T47D (cell line): ENCODE results near the gene GPR108.

Experiments used
- DNase-seq, 2 experiments: peaks; one replicate each; pipeline versions ENCODE4 v3.0.0 to v3.0.0-alpha.2; 2011 to 2012; ENCODE audit warnings: low read depth in 1 of 2, low spot score in 1 of 2
- JUND ChIP-seq: IDR thresholded peaks from 2 replicates; pipeline ENCODE4 v1.6.1; 2012; ENCODE audit warnings: low read depth
- in situ Hi-C: cut with HindIII; loops from 2 replicates; pipeline ENCODE4 v1.10.0; 2016; ENCODE audit warnings: low sequenced_read_pairs, low pct_unique_long_range_greater_than_20kb

GPR108 gene

DNA sequence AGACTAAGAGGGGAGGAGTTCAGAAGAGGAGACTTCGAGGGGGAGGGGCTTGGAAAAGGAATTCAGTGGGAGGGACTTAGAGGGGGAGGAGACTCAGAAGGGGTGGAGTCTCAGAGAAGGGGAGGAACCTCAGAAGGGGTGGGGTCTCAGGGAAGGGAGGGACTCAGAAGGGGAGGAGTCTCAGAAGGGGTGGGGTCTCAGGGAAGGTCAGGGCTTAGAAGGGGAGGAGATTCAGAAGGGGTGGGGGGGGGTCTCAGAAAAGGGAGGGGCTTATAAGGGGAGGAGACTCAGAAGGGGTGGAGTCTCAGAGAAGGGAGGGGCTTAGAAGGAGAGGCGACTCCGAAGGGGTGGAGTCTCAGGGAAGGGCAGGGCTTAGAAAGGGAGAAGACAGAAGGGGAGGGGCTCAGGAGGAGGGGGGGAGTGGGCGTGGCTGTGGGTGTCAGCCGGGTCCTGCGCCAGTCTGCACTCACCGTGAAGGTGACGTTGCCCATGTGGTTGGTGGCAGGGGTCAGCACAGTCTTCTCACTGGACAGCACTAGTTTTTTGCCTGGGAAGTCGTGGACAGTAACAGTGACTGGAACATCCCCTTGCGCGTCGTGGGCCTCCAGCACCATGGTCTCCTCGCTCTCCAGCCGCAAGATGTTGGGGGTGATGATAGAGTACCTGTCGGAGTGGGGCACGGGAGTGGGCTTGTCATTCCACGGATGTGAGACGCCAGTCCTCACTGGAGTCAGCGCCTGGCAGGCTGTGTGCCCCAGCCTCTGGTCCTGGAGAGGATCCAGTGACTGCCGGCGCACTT is 18.4 kb downstream of the GPR108 start:
- peak; percentile 50 to 97 for DNase-seq
- no peak for TF ChIP-seq JUND
- in situ Hi-C loops, result no loop called here

DNA sequence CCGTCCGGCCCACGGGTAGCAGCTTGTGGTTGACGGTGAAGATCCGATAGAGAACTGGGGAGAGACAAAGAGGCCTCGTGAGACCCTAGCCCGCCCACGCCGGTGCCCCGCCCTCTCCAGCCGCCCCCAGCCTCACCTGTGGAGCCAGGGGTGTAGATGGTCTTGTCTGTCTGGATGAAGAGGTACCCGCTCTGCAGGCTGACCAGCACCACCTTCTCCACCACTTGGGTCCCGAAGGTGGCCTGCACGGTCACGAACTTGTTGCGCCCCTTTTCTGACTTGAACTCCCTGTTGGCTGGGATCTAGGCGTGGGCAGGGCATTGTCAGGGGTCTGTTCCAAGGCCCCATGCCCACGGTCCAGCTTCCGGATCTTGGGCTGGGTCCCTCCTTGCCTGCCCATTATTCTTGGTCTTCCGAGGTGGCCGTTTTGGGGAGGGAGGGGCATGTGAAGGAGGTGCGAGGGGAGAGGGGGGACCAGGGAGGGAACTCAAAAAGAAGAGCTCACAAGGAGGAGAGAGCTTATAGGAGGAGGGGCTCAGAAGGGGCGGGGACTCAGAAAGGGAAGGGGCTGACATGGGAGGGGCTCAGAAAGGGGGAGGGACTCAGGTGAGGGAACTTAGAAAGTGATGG is 19.2 kb downstream of the GPR108 start:
- no peak for TF ChIP-seq JUND
- DNase-seq, result no peak
- in situ Hi-C loops, result no loop called here

DNA sequence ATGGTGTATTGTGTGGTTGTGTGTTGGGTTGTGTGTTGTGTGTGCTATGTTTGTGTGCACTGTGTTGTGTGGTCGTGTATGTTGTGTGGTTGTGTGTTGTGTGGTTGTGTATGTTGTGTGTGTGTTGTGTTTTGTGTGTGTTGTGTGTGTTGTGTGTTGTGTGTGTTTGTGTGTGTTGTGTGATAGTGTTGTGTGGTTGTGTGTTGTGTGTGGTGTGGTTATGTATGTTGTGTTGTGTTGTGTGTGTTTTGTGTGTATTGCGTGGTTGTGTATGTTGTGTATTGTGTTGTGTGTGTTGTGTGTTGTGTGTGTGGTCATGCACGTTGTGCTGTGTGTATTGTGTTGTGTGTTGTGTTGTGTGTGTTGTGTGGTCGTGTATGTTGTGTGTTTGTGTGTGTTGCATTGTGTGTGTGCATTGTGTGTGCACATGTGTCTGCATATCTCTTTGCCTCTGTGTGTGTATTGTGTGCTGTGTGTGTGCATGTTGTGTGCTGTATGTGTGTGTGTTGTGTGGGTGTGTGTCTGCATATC is 19.9 kb downstream of the GPR108 start:
- in situ Hi-C loops, result no loop called here
- no peak for TF ChIP-seq JUND
- peak in 1 of 2 experiments; percentile 30 for DNase-seq

DNA sequence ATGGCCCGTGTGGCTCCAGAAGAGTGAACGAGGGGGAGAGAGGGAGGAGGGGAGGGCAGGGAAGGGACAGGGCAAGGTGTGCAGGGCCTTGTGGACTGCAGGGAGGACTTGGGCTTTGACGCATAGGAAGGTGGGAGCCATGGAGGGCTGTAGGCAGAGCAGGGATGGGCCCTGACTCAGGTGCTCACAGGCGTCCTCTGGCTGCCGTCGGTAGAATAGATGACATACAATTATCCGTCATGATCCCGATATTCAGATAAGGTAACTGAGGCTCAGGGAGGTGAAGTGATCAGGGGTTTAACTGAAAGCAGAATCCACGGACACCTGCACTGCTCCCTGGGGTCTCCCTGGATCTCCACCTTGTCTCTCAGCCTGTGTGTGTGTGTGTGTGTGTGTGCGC is 20.3 kb downstream of the GPR108 start:
- no peak for DNase-seq
- in situ Hi-C loops, result no loop called here

DNA sequence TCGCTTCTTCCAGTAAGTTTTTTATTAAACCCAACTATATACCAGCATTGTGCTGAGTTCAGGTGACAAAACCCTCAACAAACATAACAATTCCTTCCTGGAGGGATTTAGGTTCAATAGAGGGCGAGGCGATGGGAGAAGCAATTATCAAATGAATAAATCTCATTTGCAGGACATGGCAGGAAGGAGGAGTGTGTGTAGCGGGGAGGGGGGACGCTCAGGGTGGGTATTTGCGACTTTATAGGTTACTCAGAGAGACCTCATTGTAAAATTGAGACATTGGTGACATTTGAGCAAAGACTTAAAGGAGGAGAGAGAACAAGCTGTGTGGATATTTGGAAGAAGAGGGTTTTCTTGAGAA is 20.8 kb downstream of the GPR108 start:
- TF ChIP-seq JUND, result no peak
- in situ Hi-C loops, result no loop called here
- no peak for DNase-seq

More for the DNA sequence above, 20.3 kb downstream of the GPR108 start:
- no peak for TF ChIP-seq JUND

DNA sequence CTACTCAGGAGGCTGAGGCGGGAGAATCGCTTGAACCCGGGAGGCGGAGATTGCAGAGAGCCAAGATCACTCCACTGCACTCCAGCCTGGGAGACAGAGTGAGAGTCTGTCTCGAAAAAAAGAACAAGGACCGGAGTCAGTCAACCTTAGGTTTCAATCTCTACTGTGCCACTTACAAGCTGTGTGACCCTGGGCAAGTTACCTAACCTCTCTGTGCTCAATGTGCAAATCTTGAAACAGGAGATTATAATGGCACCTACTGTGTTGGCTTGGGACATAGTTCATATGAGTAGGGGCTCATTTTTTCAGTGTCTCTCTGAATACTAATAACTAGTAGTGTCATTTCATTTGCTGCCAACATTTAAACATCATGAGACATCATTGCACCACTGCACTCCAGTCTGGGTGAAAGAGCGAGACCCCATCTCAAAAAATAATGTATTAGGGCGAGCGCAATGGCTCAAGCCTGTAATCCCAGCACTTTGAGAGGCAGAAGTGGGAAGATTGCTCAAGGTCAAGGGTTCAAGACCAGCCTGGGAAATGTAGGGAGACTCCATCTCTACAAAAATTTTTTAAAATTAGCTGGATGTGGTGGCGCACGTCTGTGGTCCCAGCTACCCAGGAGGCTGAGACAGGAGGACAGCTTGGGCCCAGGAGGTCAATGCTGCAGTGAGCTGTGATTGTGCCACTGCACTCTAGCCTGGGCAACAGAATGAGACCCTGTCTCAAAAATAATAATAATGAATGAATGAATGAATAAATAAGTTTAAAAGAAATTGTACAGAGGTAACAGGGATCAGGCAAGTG is 22.4 kb downstream of the GPR108 start:
- in situ Hi-C loops, result no loop called here
- no peak for DNase-seq
- no peak for TF ChIP-seq JUND

DNA sequence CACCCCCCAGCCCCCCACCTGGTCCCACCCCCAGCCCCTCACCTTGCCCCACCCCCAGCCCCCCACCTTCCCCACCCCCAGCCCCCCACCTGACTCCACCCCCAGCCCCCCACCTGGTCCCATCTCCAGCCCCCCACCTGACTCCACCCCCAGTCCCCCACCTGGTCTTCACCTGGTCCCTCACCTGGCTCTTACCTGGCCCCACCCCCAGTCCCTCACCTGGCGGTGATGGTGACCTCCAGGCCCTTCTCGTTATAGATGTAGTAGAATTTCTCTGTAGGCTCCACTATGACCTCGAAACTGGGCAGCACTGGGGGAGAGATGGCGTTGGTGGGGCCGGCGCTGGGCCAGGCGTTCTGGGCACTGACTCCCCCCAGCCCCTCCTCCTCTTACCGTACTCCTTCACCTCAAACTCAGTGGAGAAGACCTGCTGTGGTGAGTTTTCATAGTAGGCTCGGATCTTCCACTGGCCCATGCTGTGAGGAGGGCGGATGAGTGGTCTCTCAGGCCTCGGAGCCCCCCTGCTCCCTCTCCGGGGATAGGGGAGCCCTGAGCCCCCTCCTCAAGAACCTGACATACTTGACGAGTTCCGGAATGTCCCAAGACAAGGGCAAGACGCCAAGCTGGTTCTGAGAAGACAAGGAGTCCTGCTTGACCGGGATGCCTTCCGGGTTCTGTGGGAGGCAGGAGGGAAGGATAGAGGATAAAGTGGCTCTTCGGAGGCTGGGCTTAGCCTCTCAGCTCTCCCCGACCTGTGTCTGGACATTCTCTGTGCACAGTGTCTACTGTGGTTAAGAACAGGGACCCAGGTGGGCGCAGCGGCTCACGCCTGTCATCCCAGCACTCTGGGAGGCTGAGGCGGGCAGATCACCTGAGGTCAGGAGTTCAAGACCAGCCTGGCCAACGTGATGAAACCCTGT is 23.3 kb downstream of the GPR108 start:
- in situ Hi-C loops, result no loop called here
- DNase-seq, result no peak
- no peak for TF ChIP-seq JUND

DNA sequence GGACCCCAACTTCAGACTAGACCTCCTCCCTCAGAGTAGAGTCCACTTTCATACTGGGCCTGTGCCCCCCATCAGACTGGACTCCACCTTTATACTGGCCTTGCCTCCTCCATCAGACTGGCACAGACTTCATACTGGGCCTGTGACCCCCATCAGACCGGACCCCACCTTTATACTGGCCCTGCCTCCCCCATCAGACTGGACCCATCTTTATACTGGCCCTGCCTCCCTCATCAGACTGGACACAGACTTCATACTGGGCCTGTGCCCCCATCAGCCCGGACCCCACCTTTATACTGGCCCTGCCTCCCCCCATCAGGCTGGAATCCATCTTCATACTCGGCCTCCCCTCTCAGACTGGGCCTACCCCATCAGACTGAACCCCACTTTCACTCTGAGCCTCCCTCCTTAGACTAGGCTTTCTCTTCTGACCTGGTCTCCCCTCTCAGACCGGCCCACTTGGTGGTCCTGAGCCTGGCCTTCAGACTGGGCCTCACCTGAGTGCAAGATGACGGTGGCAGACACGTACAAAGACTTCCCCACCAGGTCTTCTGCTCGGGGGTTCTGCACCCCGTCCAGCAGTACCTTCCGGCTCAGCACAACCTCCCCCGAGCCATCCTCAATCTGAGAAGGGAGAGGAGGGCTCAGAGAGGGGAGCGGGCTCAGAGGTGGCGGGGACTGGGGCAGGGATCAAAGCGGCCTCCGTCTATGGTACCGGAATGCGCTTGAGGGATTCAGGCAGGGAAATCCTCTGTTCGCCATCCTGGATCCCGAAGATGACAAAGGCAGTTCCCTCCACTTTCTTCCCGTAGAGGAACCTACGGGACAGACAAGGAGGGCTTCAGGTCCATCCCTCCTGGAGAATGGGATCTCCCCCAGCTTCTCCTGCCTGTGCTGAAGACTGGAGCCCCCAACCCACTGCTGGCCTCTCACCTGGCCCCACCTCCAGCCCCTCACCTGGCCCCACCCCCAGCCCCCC is 24.4 kb downstream of the GPR108 start:
- DNase-seq, result no peak
- no peak for TF ChIP-seq JUND
- in situ Hi-C loops, result no loop called here

DNA sequence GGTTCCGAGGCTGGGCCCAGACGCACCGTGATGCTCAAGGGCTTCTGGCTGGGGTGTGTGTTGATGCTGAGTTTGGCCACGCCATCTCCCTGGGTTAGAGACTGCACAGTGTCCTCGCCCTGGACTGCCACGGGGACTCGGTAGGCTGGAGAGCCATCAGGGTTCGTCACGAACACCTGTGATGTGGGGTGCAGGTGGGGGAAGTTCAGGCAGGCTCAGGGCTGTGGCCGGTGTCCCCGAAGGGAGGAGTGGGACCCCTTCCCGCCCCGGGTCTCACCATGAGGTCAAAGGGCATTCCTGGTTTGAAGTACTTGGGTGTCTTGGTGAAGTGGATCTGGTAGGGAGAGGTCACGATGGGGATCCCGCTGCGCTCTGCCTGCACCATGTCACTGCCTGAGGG is 25.1 kb downstream of the GPR108 start:
- in situ Hi-C loops, result no loop called here
- DNase-seq, result no peak
- TF ChIP-seq JUND, result no peak

DNA sequence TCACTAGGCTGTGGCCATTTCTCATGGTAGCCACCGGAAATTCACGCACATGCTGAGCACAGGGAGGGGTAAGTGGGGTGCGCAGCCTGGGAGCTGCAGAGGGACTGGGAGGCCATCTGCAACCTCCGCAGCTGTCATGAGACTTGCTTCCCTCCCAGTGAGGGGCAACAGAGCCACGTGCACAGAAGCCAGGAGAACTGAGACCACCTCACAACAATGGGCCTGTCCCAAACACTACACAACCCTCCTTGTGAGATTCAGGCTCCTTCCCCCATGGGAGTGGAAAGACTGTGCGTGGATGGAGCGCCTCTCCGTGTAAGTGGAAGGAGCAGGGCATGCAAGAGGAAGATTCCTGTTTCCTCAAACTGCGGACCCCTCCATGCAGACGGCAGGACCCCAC is 25.8 kb downstream of the GPR108 start:
- in situ Hi-C loops, result no loop called here
- no peak for TF ChIP-seq JUND
- DNase-seq, result no peak

DNA sequence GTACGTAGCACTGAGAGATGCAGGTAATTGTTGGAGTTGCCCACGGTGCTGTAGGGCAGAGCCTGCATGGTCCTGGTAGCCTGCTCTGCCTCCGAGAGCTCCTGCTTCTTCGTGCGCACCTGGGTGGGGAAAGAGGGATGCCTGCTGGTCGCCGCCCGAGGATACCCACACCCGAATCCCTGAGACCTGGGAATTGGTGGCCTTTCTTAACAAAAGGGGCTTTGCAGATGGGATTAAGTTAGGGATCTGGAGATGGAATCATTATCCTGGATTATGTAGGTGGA is 26.4 kb downstream of the GPR108 start:
- no peak for DNase-seq
- in situ Hi-C loops, result no loop called here

More for the DNA sequence above, 26.4 kb downstream of the GPR108 start:
- TF ChIP-seq JUND, result no peak
